Measurements from ENCODE around the gene CD248.
"Not testable (repeated sequence)": the region's sequence is repeated elsewhere in the genome, so short reads cannot be mapped to it uniquely, and the experiment has no call there.

DNA sequence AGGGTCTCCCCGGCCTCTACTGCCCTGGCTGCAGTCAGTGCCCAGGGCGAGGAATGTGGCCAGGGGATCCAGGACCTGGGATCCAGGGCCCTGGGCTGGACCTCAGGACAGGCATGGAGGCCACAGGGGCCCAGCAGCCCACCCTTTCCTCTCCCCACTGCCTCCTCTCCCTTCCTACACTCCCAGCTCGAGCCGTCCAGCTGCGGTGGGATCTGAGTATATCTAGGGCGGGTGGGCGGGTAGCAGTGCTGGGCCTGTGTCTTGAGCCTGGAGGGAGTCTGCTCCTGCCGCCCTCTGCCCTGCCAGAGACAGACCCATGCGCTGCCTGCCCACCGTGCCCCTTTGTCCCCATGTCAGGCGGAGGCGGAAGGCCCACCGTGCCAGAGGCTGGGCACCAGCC lies 40.2 kb downstream of the CD248 start:
- TF ChIP-seq, protein P1, sequence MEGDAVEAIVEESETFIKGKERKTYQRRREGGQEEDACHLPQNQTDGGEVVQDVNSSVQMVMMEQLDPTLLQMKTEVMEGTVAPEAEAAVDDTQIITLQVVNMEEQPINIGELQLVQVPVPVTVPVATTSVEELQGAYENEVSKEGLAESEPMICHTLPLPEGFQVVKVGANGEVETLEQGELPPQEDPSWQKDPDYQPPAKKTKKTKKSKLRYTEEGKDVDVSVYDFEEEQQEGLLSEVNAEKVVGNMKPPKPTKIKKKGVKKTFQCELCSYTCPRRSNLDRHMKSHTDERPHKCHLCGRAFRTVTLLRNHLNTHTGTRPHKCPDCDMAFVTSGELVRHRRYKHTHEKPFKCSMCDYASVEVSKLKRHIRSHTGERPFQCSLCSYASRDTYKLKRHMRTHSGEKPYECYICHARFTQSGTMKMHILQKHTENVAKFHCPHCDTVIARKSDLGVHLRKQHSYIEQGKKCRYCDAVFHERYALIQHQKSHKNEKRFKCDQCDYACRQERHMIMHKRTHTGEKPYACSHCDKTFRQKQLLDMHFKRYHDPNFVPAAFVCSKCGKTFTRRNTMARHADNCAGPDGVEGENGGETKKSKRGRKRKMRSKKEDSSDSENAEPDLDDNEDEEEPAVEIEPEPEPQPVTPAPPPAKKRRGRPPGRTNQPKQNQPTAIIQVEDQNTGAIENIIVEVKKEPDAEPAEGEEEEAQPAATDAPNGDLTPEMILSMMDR (IDR thresholded peaks at IDR 0.05; ENCODE audit: insufficient read depth, low read length): not testable (repeated sequence)
- not testable (repeated sequence) for TF ChIP-seq POLR2AphosphoS5 (IDR thresholded peaks at IDR 0.05; ENCODE audit: low read depth)
- TF ChIP-seq, protein P2, sequence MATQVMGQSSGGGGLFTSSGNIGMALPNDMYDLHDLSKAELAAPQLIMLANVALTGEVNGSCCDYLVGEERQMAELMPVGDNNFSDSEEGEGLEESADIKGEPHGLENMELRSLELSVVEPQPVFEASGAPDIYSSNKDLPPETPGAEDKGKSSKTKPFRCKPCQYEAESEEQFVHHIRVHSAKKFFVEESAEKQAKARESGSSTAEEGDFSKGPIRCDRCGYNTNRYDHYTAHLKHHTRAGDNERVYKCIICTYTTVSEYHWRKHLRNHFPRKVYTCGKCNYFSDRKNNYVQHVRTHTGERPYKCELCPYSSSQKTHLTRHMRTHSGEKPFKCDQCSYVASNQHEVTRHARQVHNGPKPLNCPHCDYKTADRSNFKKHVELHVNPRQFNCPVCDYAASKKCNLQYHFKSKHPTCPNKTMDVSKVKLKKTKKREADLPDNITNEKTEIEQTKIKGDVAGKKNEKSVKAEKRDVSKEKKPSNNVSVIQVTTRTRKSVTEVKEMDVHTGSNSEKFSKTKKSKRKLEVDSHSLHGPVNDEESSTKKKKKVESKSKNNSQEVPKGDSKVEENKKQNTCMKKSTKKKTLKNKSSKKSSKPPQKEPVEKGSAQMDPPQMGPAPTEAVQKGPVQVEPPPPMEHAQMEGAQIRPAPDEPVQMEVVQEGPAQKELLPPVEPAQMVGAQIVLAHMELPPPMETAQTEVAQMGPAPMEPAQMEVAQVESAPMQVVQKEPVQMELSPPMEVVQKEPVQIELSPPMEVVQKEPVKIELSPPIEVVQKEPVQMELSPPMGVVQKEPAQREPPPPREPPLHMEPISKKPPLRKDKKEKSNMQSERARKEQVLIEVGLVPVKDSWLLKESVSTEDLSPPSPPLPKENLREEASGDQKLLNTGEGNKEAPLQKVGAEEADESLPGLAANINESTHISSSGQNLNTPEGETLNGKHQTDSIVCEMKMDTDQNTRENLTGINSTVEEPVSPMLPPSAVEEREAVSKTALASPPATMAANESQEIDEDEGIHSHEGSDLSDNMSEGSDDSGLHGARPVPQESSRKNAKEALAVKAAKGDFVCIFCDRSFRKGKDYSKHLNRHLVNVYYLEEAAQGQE (IDR thresholded peaks at IDR 0.05; ENCODE audit: insufficient replicate concordance, low read depth): not testable (repeated sequence)

All from HL-60 (cell line).